GM18505 (cell line): ENCODE results near the gene TCTA.
"Not testable (repeated sequence)": the region's sequence is repeated elsewhere in the genome, so short reads cannot be mapped to it uniquely, and the experiment has no call there.

Experiments
- ATAC-seq: cut with Tn5 transposase; IDR thresholded peaks from one replicate; pipeline ENCODE4 v1.9.1; 2021; ENCODE audit not compliant: unreplicated experiment
- POLR2A ChIP-seq: IDR thresholded peaks from 4 replicates; pipeline ENCODE4 v1.6.1; 2011; ENCODE audit warnings: borderline replicate concordance; ENCODE audit not compliant: insufficient read depth, insufficient read length; ENCODE audit errors: extremely low read depth

Gene TCTA

DNA sequence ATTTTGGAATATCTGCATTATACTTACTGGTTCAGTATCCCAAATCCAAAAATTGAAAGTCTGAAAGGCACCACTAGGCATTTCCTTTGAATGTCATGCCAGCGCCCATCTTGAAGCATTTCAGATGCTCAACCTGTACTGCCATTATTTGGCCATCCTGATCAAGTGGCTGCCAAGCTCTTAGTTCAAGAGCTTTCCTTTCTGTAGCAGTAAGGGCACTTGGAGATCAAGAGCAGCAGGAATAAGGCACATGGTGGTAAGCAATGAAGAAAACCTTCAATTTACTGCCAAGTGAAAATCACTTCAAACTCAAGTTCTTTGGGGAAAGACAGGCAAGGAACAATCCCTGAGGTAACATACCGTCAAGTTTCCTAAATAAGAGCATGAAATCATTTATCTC is 10.5 kb upstream of the TCTA start:
- no peak for ATAC-seq
- TF ChIP-seq POLR2A: no peak

DNA sequence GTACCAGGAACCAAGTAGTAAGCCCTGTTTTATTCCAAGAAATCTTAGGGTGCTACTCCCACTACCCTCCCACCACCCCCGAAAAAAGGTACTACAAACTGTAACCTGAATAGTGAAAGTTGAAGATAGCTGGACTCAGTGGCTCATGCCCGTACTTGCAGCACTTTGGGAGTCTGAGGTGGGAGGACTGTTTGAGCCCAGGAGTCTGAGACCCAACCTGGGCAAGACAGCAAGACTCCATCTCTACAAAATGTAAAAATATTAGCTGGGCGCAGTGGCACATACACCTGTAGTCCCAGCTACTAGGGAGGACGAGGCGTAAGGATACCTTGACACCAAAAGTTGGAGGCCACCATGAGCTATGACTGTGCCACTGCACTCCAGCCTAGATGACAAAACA is 8.3 kb upstream of the TCTA start:
- TF ChIP-seq POLR2A: no peak
- no peak for ATAC-seq

GRCh38 chr3:49405570-49405969 is 6.7 kb upstream of the TCTA start:
- not testable (repeated sequence) for ATAC-seq

DNA sequence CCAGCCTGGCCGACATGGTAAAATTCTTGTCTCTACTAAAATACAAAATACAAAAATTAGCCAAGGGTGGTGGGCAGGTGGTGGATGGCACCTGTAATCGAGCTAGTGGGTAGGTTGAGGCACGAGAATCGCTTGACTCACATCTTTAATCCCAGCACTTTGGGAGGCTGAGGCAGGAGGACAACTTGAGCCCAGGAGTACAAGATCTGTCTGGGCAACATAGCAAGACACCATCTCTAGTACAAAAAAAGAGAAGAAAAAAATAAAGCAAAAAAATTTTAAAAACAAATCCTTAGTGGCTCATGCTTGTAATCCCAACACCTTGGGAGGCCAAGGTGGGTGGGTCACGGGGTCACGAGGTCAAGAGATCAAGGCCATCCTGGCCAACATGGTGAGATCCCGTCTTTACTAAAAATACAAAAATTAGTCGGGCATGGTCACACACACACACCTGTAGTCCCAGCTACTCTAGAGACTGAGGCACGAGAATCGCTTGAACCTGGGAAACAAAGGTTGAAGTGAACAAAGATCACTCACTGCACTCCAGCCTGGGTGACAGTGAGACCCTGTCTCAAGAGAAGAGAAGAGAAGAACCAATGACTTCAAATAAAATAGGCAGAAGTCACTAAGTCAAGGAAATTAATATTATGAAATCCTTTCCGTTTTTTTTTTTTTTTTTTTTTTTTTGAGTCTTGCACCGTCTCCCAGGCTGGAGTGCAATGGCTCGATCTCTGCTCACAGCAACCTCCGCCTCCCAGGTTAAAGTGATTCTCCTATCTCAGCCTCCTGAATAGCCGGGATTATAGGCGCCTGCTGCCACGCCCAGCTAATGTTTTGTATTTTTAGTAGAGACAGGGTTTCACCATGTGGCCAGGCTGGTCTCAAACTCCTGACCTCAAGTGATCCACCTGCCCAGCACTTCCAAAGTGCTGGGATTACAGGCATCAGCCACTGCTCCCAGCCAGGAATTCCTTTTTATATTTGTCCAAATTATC is 5.4 kb upstream of the TCTA start:
- TF ChIP-seq POLR2A: no peak
- ATAC-seq: no peak

- no peak for TF ChIP-seq POLR2A
Measured at GRCh38 chr3:49410066-49410845, 2.0 kb upstream of the TCTA start.

GRCh38 chr3:49410846-49411534 is 1.2 kb upstream of the TCTA start:
- ATAC-seq: no peak
- TF ChIP-seq POLR2A: no peak

More at GRCh38 chr3:49410066-49410845, 2.0 kb upstream of the TCTA start:
- ATAC-seq: no peak

DNA sequence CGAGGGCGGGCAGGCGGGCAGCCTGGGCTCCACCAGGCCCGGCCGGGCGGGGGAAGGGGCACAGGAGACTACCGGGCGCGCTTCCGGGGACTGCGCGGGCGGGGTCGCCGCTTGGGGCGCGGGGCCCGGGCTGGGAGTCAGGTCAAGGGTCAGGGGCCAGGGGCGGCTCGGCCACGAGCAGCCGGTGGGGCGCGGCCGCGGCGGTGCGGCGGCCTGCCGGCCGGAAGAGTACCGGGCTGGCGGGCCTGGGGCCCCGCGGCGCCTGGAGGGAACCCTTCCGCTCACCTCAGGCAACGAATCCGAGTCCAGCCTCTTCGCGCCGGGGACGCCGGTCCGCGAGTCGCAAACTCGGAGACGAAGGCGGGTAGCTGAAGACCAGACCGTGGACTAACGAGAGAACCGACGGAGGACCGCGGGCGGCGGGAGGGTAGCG is 672 bp upstream of the TCTA start:
- no peak for TF ChIP-seq POLR2A
- ATAC-seq: peak; percentile 37

DNA sequence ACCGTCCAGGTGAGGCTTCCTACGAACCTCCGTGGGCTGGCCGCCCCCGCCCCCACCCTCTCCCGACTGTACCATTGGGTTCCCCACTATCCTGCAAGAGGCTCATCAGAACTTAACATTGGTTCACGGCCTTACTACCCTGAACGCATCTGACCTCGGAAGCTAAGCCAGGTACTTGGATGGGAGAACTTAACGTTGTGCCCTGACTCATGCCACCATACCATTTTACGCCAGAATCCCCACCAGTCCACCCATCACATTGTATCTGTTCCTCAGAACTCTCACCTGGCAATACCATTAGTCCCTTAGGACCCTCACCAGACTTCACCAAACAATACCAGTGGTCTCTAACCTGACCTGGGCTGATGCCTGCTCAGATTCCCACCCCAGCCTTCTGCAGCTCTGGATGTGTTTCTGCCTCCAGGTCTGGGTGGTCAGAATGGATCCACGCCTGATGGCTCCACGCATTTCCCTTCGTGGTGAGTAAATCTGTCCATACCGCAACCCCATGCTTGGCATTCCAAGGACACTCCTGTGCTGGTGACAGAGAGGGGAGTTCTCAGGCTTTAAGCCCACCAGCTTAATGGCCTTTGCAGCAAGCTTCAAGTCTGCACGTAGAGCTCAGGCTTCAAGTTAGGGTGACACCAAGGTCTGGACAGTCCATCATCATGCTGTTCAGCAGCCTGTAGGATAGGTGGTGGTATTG is 562 bp downstream of the TCTA start:
- no peak for ATAC-seq
- no peak for TF ChIP-seq POLR2A

DNA sequence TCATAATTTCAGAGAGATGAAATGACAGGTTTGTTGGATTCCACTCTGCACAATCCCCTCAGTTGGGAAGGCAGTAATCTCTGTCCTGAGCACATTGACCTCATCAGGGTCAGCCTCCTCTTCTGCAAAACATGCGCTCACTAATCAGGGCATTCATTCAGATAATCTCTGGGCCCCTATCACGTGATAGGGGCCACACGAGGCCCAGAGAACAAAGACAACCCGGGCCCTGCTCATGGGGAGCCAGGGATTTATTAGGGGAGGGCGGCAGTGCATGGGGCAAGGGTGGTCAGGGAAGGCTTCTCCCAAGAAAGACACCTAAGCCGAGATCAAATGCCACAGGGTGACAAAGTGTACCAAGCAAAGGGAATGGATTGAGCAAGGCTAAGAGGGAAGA is 1.1 kb downstream of the TCTA start:
- ATAC-seq: no peak
- TF ChIP-seq POLR2A: no peak

- no peak for ATAC-seq
Measured at GRCh38 chr3:49414753-49415152, 2.5 kb downstream of the TCTA start.

GRCh38 chr3:49415931-49416601 is 3.8 kb downstream of the TCTA start:
- no peak for ATAC-seq
- no peak for TF ChIP-seq POLR2A

More at GRCh38 chr3:49414753-49415152, 2.5 kb downstream of the TCTA start:
- TF ChIP-seq POLR2A: no peak

DNA sequence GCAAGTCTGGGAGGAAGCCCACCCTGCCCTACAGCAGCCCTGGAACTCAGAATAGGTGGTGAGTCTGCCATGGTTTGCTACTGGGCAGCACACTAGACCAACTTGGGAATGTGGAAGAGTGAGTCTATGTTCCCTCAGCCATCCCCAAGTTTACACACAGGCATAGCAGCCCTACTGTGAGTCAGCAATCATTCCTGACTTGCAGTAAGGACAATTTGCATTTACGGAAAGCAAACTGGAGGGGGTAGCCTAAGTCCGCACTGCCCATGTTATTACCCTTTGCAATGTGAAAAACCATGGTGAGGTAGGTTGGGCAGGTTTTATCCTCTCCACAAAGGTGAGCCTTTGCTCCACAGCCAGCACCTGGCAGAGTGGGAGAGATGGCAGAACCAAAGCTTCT is 4.6 kb downstream of the TCTA start:
- TF ChIP-seq POLR2A: no peak
- no peak for ATAC-seq
